GM12892 (cell line): ENCODE data around the gene TADA2A.

Experiments used
- POLR2A ChIP-seq: IDR thresholded peaks from 2 replicates; pipeline ENCODE4 v1.6.1; 2011; ENCODE audit warnings: low read depth, low read length, control low read depth
- POLR2AphosphoS5 ChIP-seq: IDR thresholded peaks from 2 replicates; pipeline ENCODE4 v1.6.1; 2011; ENCODE audit warnings: low read depth, low read length, control low read depth

DNA sequence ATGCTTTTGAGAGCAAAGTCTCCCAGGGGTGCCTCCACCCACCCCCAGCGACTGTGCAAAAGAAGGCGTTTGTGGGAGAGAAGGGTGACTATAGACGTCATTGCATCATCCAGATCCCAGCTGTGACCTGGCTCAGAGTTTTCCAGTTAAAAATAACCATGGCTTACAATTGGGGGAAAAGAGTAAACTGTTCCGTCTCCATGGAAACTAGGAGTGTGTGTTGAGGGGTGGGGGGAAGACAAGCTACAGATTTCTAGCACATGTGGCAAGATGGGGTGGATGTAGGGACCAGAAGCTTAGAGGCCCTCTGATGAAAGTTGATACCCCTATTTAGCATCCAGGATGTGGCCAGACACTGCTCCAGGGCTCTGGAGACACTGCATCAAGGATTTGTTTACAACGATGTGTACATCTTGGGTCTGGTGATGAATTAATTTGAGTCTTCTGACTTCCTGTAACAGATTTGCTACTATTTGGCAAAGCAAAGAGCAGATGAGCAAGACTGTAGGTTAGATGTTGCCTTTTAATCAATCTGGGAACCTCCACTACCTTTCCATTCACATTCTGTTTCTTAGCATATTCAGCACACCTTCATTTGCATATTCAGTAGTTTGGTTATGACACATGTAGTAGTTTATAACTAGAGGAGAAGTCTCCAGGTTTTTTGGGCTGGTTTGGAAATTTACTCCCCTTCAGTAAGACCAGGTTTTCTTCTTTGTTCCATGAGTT lies 76.8 kb downstream of the TADA2A start:
- TF ChIP-seq POLR2A (no peak), POLR2AphosphoS5 (no peak)
